NCI-H2196 (cell line): ENCODE results near the gene FKBP8.

Source experiments
- DNase-seq: peaks from one replicate; lab custom pipeline; 2025; ENCODE audit not compliant: unreplicated experiment; lab: John Stamatoyannopoulos, UW

The FKBP8 gene

DNA sequence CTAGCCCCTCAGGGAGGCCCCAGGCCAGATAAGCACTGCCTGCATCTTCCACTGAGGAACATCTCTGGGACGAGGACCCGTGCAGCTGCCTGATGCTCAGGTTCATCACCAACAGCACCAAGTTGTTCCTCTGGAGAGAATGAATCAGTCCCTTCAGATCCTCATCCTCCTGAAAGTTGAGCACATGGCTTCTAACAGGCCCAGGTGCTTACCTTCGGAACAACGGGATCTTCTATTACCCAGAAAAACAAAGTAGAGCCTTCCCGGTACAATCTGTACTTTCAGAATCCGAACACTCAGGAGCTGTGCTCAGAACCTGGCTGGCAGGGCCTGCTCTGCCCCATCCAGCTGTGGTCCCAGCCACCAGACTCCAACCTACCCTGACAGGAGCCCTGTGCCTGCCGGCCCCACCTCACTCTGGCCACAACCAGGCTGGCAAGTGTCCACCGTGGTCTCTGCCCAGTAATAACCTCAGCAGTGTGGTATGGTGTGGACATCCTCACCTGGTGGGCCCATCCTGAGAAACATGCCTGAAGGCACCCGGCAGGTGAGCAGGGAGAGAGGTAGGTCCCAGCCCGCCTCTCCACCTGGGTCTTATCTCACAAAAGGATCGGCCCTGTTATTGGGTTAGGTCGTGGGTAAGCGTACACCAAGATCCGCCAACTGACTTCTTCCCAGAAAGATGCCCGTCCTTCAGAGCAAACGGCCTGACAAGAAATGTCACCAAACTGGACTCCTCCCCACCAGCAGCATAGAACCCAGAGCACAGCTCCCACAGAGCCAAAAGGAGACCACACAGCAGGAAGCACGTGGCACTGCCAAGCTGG lies 55.6 kb downstream of the FKBP8 start:
- no peak for DNase-seq

- no peak for DNase-seq
These were observed 56.6 kb downstream of the FKBP8 start for GRCh38 chr19:18486746-18487145.

DNA sequence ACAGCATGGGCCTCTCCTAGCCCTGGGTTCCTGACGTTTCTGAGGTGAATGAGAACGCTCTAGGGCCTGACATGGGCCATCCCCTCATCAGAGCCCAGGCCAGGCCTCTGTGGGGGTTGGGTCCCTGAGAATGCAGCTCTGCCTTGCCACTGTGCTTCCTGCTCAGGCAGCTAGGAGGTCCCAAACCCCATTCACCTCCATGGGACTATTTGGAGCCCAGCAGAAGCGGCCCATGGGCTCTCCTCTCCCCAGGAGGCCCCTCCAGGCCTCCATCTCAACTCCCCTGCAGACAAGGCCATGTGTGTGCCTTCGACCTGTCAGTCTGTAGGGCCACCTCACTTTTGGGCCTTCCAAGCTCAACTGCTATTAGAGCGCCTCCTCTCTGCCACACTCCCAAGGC lies 58.4 kb downstream of the FKBP8 start:
- no peak for DNase-seq

- peak; percentile 51 for DNase-seq
These were observed 60.1 kb downstream of the FKBP8 start for GRCh38 chr19:18483119-18483890.
